OCI-LY3 (cell line): Measurements from ENCODE around the gene S100A12.

ENCODE experiments used
- H2AFZ ChIP-seq: fragments of 200-600, 300-600 bp; shearing (Covaris generic); 2 replicates; pipeline ENCODE4 v1.6.0; 2014; ENCODE audit warnings: antibody characterized with exemption, low read depth, low read length
- H3K27ac ChIP-seq: fragments of 200-600, 300-600 bp; sonication (generic); 2 replicates; pipeline ENCODE4 v1.5.1; 2014; ENCODE audit warnings: mild to moderate bottlenecking, low read length, moderate library complexity, mixed read lengths
- H3K27me3 ChIP-seq: fragments of 200-600, 300-600 bp; sonication (generic); 2 replicates; pipeline ENCODE4 v1.6.1; 2014; ENCODE audit warnings: low read depth, low read length, mixed read lengths
- H3K36me3 ChIP-seq: fragments of 200-600, 300-600 bp; sonication (generic); replicated peaks from 2 replicates; pipeline ENCODE3; 2014; ENCODE audit warnings: low read depth, low read length, mixed read lengths
- H3K4me1 ChIP-seq: fragments of 300-600, 200-600 bp; sonication (generic); 2 replicates; pipeline ENCODE4 v1.6.1; 2014; ENCODE audit warnings: low read length, mixed read lengths
- H3K4me2 ChIP-seq: fragments of 200-600, 300-600 bp; sonication (generic); 2 replicates; pipeline ENCODE4 v1.6.1; 2014; ENCODE audit warnings: low read length, mixed read lengths
- H3K4me3 ChIP-seq: fragments of 300-600, 200-600 bp; sonication (generic); 2 replicates; pipeline ENCODE4 v1.5.1; 2014; ENCODE audit warnings: antibody characterized with exemption, mild to moderate bottlenecking, low read length, moderate library complexity
- H3K79me2 ChIP-seq: fragments of 300-600, 200-600 bp; shearing (Covaris generic); 2 replicates; pipeline ENCODE4 v1.6.1; 2014; ENCODE audit warnings: mild to moderate bottlenecking, low read length, mixed read lengths
- H3K9ac ChIP-seq: fragments of 300-600, 200-600 bp; shearing (Covaris generic); 2 replicates; pipeline ENCODE4 v1.6.0; 2014; ENCODE audit warnings: mild to moderate bottlenecking, low read length, moderate library complexity
- H3K9me3 ChIP-seq: fragments of 200-600, 300-600 bp; shearing (Covaris generic); 2 replicates; pipeline ENCODE4 v1.6.1; 2014; ENCODE audit warnings: low read length, mixed read lengths; ENCODE audit not compliant: insufficient read depth
- H4K20me1 ChIP-seq: fragments of 200-600, 300-600 bp; sonication (generic); 2 replicates; pipeline ENCODE4 v1.6.1; 2016; ENCODE audit warnings: low read length, mixed read lengths; ENCODE audit not compliant: insufficient read depth
- EZH2phosphoT487 ChIP-seq: fragments of 200-600 bp; shearing (Covaris generic); IDR thresholded peaks from 2 replicates; pipeline ENCODE4 v1.6.1; 2018; ENCODE audit warnings: antibody characterized with exemption, mixed run types, low read depth
- TF ChIP-seq, protein P1 (sequence below): fragments of 200-600, 300-600 bp; sonication (generic); IDR thresholded peaks from 2 replicates; pipeline ENCODE4 v1.5.1; 2014; ENCODE audit warnings: antibody characterized with exemption, low read length, low read depth

Gene S100A12

DNA sequence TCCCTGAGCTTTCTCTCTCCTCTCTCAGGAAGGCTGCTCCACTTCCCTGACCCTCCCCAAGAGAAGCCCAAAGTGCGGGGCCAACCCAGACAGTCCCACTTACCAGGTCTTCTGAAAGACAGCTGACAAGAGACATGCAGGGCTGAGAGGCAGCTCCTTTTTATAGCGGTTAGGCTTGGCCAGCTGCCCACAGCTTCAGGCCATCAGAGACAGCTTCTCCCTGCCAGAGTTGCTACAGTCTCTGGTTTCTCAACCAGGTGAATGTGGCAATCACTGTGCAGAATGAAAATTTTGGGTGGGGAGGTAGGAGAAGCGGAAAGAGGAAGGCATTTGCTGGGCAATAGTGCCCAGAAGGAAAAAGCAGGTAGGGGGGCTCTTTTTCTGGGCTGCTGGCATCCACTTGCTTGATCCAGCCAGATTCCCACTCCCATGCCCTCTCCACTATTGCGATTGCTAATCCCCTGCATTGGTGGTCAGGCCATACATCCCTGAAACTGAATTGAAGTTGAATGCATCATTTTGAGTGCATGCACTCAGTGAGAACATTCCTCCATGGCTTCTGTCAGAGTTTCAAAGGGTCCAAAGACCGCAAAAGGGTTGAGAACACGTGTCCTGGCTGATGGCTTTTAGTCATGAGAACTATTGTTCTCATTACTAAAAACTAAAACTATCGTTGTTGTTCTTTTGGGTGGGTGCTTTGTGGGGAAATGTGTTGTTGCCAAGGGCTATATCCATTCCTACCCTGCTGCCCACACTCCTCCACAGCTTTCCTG, 15.7 kb upstream of the S100A12 start, which contains the start of gene S100A8:
Gene S100A8 (minus strand): TSS at position 136 of the 773 bp plus-strand sequence. CDS start 538 bp downstream, outside the sequence.
- Histone ChIP-seq H3K79me2 (no peaks in the 10 kb centered on the region), H2AFZ (no peak within 1 kb of the TSS)
- TF ChIP-seq, protein P1, sequence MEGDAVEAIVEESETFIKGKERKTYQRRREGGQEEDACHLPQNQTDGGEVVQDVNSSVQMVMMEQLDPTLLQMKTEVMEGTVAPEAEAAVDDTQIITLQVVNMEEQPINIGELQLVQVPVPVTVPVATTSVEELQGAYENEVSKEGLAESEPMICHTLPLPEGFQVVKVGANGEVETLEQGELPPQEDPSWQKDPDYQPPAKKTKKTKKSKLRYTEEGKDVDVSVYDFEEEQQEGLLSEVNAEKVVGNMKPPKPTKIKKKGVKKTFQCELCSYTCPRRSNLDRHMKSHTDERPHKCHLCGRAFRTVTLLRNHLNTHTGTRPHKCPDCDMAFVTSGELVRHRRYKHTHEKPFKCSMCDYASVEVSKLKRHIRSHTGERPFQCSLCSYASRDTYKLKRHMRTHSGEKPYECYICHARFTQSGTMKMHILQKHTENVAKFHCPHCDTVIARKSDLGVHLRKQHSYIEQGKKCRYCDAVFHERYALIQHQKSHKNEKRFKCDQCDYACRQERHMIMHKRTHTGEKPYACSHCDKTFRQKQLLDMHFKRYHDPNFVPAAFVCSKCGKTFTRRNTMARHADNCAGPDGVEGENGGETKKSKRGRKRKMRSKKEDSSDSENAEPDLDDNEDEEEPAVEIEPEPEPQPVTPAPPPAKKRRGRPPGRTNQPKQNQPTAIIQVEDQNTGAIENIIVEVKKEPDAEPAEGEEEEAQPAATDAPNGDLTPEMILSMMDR: no peak
- TF ChIP-seq EZH2phosphoT487: no peak

DNA sequence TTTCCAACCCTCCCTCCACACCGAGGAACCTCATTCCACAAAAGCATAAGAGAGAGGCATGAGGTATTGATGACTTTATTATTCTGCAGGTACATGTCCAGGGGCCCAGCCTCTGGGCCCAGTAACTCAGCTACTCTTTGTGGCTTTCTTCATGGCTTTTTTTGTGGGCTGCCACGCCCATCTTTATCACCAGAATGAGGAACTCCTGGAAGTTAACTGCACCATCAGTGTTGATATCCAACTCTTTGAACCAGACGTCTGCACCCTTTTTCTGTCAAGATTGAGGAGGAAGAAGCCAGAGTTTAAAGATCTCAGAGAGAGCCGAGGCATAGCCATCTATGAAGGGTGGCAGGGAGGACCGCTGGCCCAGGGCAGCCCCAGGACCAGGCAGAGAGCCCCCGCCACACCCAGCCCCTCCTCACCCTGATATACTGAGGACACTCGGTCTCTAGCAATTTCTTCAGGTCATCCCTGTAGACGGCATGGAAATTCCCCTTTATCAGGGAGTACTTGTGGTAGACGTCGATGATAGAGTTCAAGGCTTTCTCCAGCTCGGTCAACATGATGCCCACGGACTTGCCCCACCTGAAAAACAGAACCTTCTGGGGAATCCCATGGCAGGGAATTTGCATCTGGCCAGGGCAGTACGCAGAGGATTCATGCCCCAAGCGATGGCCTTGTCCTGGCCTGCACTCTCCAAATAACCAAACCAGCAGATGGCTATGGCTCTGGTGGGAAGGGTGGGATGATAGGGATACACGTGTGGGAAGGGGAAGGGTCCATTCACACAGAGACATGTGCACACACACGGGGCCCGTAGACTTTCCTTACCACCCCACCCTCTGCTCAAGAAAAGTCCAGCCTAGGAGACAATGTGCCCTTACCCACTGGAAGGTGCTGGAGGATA, 14.8 kb upstream of the S100A12 start:
- Histone ChIP-seq H3K9ac (no peak overlapping the region), H3K4me2 (no peak overlapping the region), H3K27ac (no peak overlapping the region), H3K4me3 (no peak overlapping the region), H3K36me3 (no peaks in the 10 kb centered on the region), H3K27me3 (peaks cover 84% of the 10 kb centered on the region), H3K9me3 (no peaks in the 10 kb centered on the region), H3K79me2 (no peaks in the 10 kb centered on the region), H4K20me1 (no peaks in the 10 kb centered on the region), H3K4me1 (no peaks in the 10 kb centered on the region), H2AFZ (no peak overlapping the region)
- TF ChIP-seq EZH2phosphoT487: no peak
- TF ChIP-seq, protein P1: no peak

More for the DNA sequence above, 15.7 kb upstream of the S100A12 start, which contains the start of gene S100A8:
- Histone ChIP-seq H3K4me2 (no peak within 1 kb of the TSS), H3K4me3 (no peak within 1 kb of the TSS), H3K27me3 (peaks cover 84% of the 10 kb centered on the region), H3K9me3 (no peaks in the 10 kb centered on the region), H3K27ac (no peak within 1 kb of the TSS), H3K4me1 (no peaks in the 10 kb centered on the region), H3K9ac (no peak within 1 kb of the TSS), H3K36me3 (no peaks in the 10 kb centered on the region), H4K20me1 (no peaks in the 10 kb centered on the region)

DNA sequence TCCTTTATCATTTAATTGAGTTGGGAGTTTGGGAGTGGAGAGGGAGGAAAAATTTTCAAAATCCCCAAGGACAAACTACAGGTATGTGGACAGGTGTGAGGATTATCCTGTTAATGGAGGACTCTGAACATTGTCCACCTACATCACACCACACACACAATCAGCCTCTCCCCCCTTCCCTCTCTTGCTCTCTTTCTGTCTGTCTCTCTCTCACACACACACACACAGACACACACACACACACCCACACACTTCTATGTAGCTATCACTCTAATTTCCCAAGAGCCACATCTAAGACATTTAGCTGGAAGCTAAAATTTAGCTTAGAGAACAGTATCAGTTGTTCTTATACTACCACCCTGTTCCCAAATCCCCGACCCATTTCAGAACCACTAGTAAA, 14.0 kb upstream of the S100A12 start:
- no peaks in the 10 kb centered on the region for H3K36me3 ChIP-seq
- H3K9me3 ChIP-seq: no peaks in the 10 kb centered on the region
- no peak overlapping the region for H3K4me2 ChIP-seq
- H3K27me3 ChIP-seq: peaks cover 84% of the 10 kb centered on the region
- no peaks in the 10 kb centered on the region for H3K4me1 ChIP-seq
- no peaks in the 10 kb centered on the region for H3K79me2 ChIP-seq
- H4K20me1 ChIP-seq: no peaks in the 10 kb centered on the region
- no peak overlapping the region for H3K4me3 ChIP-seq
- H3K27ac ChIP-seq: no peak overlapping the region
- TF ChIP-seq, protein P1: no peak
- TF ChIP-seq EZH2phosphoT487: no peak
- H3K9ac ChIP-seq: no peak overlapping the region
- no peak overlapping the region for H2AFZ ChIP-seq

DNA sequence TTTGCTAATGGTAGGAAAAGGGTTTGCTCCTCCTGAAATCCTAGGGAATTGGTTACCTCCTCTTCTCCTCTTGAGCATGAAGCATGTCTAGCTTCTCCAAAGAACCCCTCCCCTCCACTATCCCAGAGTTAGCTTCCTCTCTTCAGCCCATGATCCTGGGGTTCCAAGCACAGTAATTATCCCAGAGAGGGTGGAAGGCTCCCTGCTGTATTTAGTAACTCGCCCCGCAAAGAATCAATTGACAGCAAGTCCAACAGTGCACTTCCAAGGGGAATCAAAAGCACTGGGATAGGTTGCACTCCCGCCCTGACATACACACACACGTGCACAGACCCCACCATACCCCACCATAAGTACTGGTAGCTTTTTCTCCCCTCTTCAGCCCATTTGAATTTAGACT, 12.4 kb upstream of the S100A12 start:
- Histone ChIP-seq H3K36me3 (no peaks in the 10 kb centered on the region), H2AFZ (no peak overlapping the region), H3K9me3 (no peaks in the 10 kb centered on the region), H3K4me1 (no peaks in the 10 kb centered on the region), H3K9ac (no peak overlapping the region), H3K27me3 (peaks cover 85% of the 10 kb centered on the region), H3K4me3 (no peak overlapping the region), H4K20me1 (no peaks in the 10 kb centered on the region), H3K79me2 (no peaks in the 10 kb centered on the region), H3K27ac (no peak overlapping the region), H3K4me2 (no peak overlapping the region)
- no peak for TF ChIP-seq EZH2phosphoT487
- TF ChIP-seq, protein P1: no peak
